Erythroblast (primary cell): ENCODE measurements around the gene MGRN1.
A peak's percentile ranks its signal among the peaks of the same experiment; 100 is the strongest.
"Not testable (repeated sequence)": the region's sequence is repeated elsewhere in the genome, so short reads cannot be mapped to it uniquely, and the experiment has no call there.

Experiments used
- DNase-seq, 2 experiments: peaks; one replicate each; lab custom pipeline; 2025; lab: John Stamatoyannopoulos, UW
- GATA1 ChIP-seq: IDR thresholded peaks from 2 replicates; pipeline ENCODE4 v1.6.1; 2011; ENCODE audit warnings: low read depth, mild to moderate bottlenecking, control low read depth, low read length, moderate library complexity
- POLR2A ChIP-seq: IDR thresholded peaks from 2 replicates; pipeline ENCODE4 v1.6.1; 2011; ENCODE audit warnings: mild to moderate bottlenecking, low read length

MGRN1 gene

GRCh38 chr16:4723071-4723767 is 98.6 kb downstream of the MGRN1 start:
- DNase-seq, result no peak
- TF ChIP-seq GATA1, result no peak

GRCh38 chr16:4724661-4725270 is 100.1 kb downstream of the MGRN1 start:
- TF ChIP-seq GATA1 (no peak), POLR2A (no peak)
- DNase-seq, result no peak

GRCh38 chr16:4726616-4727015 is 102.0 kb downstream of the MGRN1 start:
- DNase-seq, result no peak
- TF ChIP-seq POLR2A (no peak), GATA1 (no peak)

- TF ChIP-seq POLR2A (no peak), GATA1 (no peak)
- DNase-seq, result no peak
Observed at GRCh38 chr16:4728676-4729075, 104.0 kb downstream of the MGRN1 start.

- no peak for TF ChIP-seq GATA1
- no peak for DNase-seq
Observed at GRCh38 chr16:4729876-4730275, 105.2 kb downstream of the MGRN1 start.

GRCh38 chr16:4733211-4733742 is 108.7 kb downstream of the MGRN1 start:
- TF ChIP-seq POLR2A (no peak), GATA1 (no peak)
- no peak for DNase-seq

DNA sequence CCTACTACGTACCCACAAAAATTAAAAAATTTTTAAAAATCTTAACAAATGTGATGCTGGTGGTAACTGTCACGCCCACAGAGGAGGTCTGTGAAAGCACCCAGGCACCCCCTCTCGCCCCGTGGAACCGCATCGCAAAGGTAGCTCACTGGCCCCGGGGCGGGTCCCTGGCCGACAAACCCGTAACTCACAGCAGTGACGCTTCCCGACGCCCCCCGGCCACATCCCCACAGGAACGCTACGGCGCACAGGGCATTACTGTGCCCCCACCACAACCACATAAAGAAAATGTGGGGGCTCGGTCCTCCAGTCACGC is 109.1 kb downstream of the MGRN1 start:
- no peak for DNase-seq
- TF ChIP-seq GATA1 (no peak), POLR2A (no peak)

DNA sequence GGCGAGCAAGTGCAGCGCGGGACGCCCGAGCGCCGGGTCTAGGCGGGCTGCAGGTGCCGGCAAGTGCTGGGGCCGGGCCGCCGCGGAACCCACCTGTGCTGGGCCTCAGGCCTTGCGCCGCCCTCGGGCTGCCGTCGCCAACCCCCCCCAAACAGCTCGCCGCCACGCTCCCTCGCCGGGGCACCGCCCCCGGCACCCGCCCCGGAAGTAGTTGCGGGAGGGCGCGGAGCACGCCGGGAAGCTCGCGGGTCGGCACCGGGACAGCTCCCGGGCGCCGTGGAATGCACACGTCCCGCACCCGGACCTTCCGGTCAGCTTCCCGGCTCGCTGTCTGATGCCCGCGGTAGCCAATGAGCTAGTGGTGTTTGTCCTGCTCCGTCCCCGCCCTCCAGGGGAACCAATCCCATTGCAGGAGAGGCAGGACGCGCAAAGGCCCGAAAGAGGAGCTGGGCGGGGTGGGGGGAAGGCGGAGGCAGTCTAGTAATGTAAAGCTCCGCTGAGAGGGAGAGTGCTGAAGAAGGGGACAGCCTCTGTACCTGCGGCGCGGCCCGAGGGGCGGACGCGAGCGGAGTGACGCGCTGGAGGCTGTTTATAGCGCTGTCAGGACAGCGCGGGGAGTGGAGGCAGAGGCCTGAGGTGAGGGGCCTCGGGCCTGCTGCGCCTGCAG is 109.6 kb downstream of the MGRN1 start, which contains the start of the genes ANKS3 and DNAAF8:
Gene ANKS3, minus strand, starts transcription at position 209 of the 667 bp plus-strand sequence. CDS start 4,122 bp downstream, outside the sequence.
Gene DNAAF8, plus strand, starts transcription at position 475 of the 667 bp plus-strand sequence. CDS start 1,978 bp downstream, outside the sequence.
- DNase-seq, result peak; percentile 93 to 94
- TF ChIP-seq POLR2A (peak; percentile 45), GATA1 (no peak)

- peak; percentile 87 to 91 for DNase-seq
- TF ChIP-seq POLR2A (peak; percentile 5), GATA1 (no peak)
Observed at GRCh38 chr16:4734730-4735535, 110.3 kb downstream of the MGRN1 start.

DNA sequence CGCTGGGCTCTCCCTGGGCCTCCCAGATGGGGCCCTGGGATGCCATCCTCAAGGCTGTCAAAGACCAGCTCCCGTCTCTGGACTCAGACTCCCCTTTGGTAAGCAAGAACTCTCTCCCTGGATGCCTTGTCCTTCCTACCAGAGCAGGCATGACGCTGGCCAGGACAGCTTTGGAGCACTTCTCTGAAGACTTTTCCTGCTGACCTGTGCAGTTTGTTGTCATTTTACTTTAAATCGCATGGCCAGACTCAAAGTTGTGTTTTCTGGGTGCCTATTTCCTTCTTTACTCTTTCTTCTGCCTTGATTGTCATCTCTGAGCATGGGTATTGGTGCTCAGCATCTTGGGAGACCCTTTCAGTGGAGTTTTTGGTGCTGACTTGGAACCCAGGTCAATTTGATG is 111.9 kb downstream of the MGRN1 start:
- TF ChIP-seq GATA1 (no peak), POLR2A (no peak)
- no peak for DNase-seq

GRCh38 chr16:4737545-4737944 is 112.9 kb downstream of the MGRN1 start:
- no peak for TF ChIP-seq GATA1
- no peak for DNase-seq

GRCh38 chr16:4738370-4738769 is 113.7 kb downstream of the MGRN1 start:
- not testable (repeated sequence) for DNase-seq
